Parathyroid adenoma (tissue), 2 donors: ENCODE results near the gene SPDEF.

Experiments
- H2AFZ ChIP-seq: fragments of 300-600 bp; sonication (generic); one replicate; pipeline ENCODE4 v1.7.0; 2017; ENCODE audit warnings: antibody characterized with exemption, mild to moderate bottlenecking
- H3K27ac ChIP-seq: fragments of 300-600 bp; sonication (generic); one replicate; pipeline ENCODE4 v1.7.0; 2017
- H3K27me3 ChIP-seq: fragments of 300-600 bp; sonication (generic); one replicate; pipeline ENCODE4 v1.7.0; 2017; ENCODE audit warnings: low read length; ENCODE audit not compliant: control insufficient read depth, insufficient read depth
- H3K36me3 ChIP-seq: fragments of 300-600 bp; sonication (generic); one replicate; pipeline ENCODE4 v1.7.0; 2017; ENCODE audit warnings: low read length; ENCODE audit not compliant: control insufficient read depth, insufficient read depth
- H3K4me1 ChIP-seq: fragments of 300-600 bp; sonication (generic); one replicate; pipeline ENCODE4 v1.7.0; 2017; ENCODE audit warnings: control low read depth
- H3K4me2 ChIP-seq: fragments of 300-600 bp; sonication (generic); one replicate; pipeline ENCODE4 v1.7.0; 2017; ENCODE audit warnings: low read length
- H3K4me3 ChIP-seq: fragments of 300-600 bp; sonication (generic); one replicate; pipeline ENCODE4 v1.7.0; 2017; ENCODE audit warnings: low read depth, low read length
- H3K79me2 ChIP-seq: fragments of 300-600 bp; sonication (generic); one replicate; pipeline ENCODE4 v1.7.0; 2017; ENCODE audit warnings: control low read depth
- H3K9ac ChIP-seq: fragments of 300-600 bp; sonication (generic); one replicate; pipeline ENCODE4 v1.7.0; 2017; ENCODE audit warnings: mild to moderate bottlenecking
- H3K9me3 ChIP-seq: fragments of 300-600 bp; sonication (generic); one replicate; pipeline ENCODE4 v1.7.0; 2017; ENCODE audit warnings: low read length; ENCODE audit not compliant: control insufficient read depth
- TF ChIP-seq, protein P1 (sequence below): fragments of 300-600 bp; sonication (generic); IDR thresholded peaks from one replicate; pipeline ENCODE4 v1.7.0; 2017; ENCODE audit warnings: antibody characterized with exemption, mild to moderate bottlenecking
- donor health status: primary hyperparathyroidism.

The SPDEF gene

DNA sequence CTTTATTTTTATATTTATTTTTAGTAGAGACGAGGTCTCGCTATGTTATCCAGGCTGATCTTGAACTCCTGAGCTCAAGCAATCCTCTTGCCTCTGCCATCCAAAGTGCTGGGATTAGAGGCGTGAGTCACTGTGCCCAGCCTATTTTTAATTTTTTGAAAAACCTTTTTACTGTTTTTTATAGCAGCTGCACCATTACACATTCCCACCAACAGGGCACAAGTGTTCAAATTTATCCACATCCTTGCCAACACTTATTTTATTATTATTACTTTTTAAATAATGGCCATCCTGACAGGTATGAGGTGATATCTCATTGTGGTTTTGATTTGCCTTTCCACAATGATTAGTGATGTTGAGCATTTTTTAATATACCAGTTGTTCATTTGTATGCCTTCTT lies 47.7 kb downstream of the SPDEF start:
- Histone ChIP-seq H3K36me3 (no peaks in the 10 kb centered on the region), H2AFZ (no peak overlapping the region), H3K79me2 (no peaks in the 10 kb centered on the region), H3K4me3 (no peak overlapping the region), H3K9me3 (no peaks in the 10 kb centered on the region), H3K9ac (no peak overlapping the region), H3K27ac (no peak overlapping the region), H3K27me3 (no peaks in the 10 kb centered on the region), H3K4me2 (no peak overlapping the region), H3K4me1 (no peaks in the 10 kb centered on the region)
- TF ChIP-seq, protein P1, sequence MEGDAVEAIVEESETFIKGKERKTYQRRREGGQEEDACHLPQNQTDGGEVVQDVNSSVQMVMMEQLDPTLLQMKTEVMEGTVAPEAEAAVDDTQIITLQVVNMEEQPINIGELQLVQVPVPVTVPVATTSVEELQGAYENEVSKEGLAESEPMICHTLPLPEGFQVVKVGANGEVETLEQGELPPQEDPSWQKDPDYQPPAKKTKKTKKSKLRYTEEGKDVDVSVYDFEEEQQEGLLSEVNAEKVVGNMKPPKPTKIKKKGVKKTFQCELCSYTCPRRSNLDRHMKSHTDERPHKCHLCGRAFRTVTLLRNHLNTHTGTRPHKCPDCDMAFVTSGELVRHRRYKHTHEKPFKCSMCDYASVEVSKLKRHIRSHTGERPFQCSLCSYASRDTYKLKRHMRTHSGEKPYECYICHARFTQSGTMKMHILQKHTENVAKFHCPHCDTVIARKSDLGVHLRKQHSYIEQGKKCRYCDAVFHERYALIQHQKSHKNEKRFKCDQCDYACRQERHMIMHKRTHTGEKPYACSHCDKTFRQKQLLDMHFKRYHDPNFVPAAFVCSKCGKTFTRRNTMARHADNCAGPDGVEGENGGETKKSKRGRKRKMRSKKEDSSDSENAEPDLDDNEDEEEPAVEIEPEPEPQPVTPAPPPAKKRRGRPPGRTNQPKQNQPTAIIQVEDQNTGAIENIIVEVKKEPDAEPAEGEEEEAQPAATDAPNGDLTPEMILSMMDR, result no peak

DNA sequence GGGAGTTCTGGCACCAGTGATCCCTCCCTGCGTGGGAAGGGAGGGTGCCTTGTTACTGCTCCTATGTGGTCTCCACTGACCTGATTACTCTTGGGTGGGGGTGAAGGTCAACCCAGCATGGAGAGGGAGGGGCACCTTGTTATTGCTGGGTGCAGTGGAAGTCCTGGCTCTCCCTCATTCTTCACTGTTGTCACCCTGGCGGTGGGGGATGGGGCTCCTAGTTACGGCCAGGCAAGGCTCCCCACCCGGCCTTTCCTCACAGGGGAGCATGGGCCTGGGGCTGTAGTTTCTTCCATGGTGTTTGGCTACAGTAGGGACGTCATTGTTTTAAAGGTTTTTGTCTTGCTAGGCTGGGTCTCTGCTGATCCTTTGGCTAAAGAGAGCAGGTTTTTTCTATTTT lies 49.4 kb downstream of the SPDEF start:
- Histone ChIP-seq H3K27ac (no peak overlapping the region), H3K79me2 (no peaks in the 10 kb centered on the region), H2AFZ (no peak overlapping the region), H3K27me3 (no peaks in the 10 kb centered on the region), H3K9ac (no peak overlapping the region), H3K9me3 (no peaks in the 10 kb centered on the region), H3K4me2 (no peak overlapping the region), H3K4me3 (no peak overlapping the region), H3K4me1 (no peaks in the 10 kb centered on the region), H3K36me3 (no peaks in the 10 kb centered on the region)
- TF ChIP-seq, protein P1, result no peak

DNA sequence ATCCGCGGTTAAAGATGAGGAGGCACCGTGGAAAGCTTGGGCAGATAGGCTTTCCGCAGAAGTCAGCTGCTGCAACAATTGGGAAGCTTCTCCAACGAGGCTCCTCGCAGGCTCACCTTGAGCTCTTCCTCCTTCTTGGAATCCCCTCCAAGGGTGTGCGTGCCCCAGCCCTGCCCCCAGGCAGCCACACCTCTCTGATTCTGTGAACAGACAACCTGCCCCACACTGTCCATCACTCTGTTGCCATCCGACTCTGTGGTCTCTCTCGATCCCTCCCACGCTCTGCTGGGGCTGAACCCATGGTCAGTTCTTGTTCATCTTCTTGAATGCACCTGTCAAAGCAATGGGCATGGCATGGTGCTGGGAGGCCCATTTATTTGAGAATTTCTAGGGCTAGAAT lies 58.7 kb downstream of the SPDEF start:
- Histone ChIP-seq H3K9me3 (no peaks in the 10 kb centered on the region), H2AFZ (no peak overlapping the region), H3K79me2 (no peaks in the 10 kb centered on the region), H3K4me1 (no peaks in the 10 kb centered on the region), H3K36me3 (no peaks in the 10 kb centered on the region), H3K27ac (no peak overlapping the region), H3K27me3 (no peaks in the 10 kb centered on the region), H3K4me2 (no peak overlapping the region), H3K4me3 (no peak overlapping the region), H3K9ac (no peak overlapping the region)
- TF ChIP-seq, protein P1, result no peak

DNA sequence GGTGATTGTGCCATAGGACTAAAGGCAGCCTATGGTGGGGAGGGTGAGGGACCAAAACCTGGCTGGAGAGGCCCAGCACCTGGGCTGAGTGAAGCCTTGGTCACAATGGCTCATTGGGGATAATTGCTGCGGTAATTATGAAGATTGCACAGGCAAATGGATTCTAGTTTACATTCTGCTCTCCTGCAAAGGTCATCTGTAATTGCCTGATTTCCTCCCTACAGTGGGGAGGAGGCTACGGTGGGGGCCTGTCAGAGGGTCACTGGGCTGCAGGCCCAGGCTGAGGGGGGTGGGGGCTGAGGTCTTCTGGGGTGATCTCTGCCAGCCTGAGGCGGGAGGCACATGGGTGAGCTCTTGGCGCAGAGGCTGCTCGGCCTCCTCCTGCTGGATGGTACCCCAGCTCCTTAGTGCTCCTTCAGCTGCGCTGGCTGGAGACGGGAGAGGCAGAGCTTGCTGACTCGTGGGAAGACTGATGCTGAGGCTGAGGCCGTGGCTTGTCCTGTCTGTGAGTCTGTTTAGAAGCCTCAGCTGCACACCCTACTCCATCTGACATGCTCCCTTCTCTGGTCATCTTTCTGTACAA lies 59.9 kb downstream of the SPDEF start:
- Histone ChIP-seq H3K4me2 (no peak overlapping the region), H3K27me3 (no peaks in the 10 kb centered on the region), H3K9me3 (no peaks in the 10 kb centered on the region), H3K27ac (no peak overlapping the region), H3K9ac (no peak overlapping the region), H3K79me2 (no peaks in the 10 kb centered on the region), H3K4me3 (no peak overlapping the region), H3K36me3 (no peaks in the 10 kb centered on the region), H3K4me1 (no peaks in the 10 kb centered on the region), H2AFZ (no peak overlapping the region)
- TF ChIP-seq, protein P1, result no peak

DNA sequence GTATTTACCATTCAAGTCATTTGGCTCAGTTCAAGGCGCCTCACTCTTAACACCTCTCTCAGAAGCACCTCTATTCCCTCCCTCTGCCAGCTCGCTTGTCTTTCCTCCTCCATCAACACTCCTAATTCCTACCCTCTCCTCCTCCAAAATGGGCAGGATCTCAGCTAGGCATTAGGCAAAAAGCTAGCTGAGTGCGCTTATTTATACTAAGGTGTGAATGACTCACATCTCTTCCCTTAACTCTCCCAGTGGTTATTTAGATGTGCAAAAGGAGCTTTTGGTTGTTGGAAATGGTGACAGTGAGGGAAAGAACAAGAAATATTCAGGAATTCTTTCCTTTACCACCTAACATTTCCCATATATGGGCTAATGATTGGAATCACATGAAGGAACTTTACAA lies 61.2 kb downstream of the SPDEF start:
- Histone ChIP-seq H3K9ac (no peak overlapping the region), H3K4me2 (no peak overlapping the region)

More for the DNA sequence above, 61.2 kb downstream of the SPDEF start:
- no peak overlapping the region for H3K4me3 ChIP-seq
- no peaks in the 10 kb centered on the region for H3K9me3 ChIP-seq
- TF ChIP-seq, protein P1, result no peak
- no peaks in the 10 kb centered on the region for H3K36me3 ChIP-seq
- H2AFZ ChIP-seq, result no peak overlapping the region
- H3K4me1 ChIP-seq, result no peaks in the 10 kb centered on the region
- H3K79me2 ChIP-seq, result no peaks in the 10 kb centered on the region
- H3K27ac ChIP-seq, result no peak overlapping the region
- H3K27me3 ChIP-seq, result no peaks in the 10 kb centered on the region
